Measurements from ENCODE around the gene EVA1B.

EVA1B gene

DNA sequence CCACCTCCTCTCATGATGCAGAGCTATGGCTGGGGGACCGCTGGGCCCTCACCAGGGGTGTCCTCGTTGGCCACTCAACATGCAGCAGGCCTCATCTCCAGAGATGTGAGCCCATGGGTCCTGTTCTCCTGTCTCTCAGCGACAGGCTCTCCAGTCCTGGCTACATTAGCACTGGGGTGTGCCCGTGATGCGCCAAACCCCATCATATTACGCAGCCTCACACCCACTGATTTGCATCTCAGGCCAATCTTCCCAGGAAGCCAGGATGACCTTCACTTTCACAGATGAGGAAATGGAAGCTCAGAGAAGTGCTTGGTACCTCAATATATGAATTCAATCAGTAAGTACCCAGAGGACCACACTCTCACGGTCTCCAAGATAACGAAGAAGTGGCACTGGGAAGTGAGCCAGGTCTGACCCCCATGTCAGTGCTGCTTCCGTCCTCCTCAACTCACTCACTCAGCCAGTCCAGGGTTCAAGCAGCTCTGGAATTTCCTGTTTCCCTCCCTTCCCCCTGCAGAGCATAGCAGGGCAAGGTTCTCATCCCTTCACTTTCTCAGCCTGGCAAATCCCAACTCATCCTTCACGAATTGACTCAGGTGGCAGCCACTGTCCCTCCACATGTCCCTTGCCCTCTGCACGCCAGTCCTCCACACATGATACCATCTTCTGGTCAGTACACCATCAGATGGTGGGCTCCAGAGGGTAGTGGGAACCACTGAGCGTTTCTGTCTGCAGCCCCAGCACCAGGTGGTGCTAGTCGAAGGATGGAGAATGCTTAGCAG, 28.9 kb upstream of the EVA1B start:
- Mint-ChIP-seq H3K27ac (peak overlapping the region; percentile 72), H3K36me3 (ENCODE audit: low read depth) (peaks cover 83% of the 10 kb centered on the region), H3K9me3 (no peaks in the 10 kb centered on the region), H3K4me1 (ENCODE audit: low read depth) (peaks cover 28% of the 10 kb centered on the region), H3K27me3 (no peaks in the 10 kb centered on the region), H3K4me3 (no peak overlapping the region)
- DNase-seq, result no peak

DNA sequence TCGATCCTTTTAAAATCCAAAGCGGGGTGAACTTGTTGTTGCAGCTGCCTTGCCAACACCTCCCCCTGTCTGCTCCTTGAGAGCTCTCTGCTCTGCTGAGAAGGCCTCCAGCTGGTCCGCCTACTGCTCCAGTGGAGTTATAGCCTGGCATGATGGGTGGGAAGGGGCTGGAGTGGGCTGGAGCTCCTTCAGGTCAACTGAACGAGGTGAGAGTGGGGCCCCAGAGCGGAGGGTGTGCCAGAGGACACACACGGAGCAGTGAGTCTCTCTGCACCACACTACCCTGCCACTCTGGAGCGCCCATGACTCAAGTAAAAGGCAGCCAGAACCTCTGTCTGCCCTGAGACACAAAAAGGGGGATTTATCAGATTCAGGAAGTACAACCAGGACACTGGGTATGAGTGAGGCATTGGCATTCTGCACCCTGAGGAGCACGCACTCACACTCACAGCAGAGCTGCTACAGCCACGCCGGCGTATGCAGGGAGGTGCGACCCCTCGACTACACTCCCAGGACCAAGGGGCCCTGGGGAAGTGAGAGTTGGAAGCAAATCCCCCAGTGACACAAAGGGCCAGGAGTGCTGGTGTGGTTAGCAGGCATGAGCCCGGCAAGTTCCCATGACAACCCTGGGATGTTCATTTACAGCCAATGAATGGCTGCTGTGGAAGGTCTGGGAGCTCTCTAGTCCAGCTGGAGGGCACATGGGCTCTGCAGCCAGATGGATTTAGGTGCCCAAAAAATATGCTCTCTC, 28.0 kb upstream of the EVA1B start:
- no peaks in the 10 kb centered on the region for H3K9me3 Mint-ChIP-seq
- no peak for DNase-seq
- H3K27me3 Mint-ChIP-seq, result no peaks in the 10 kb centered on the region
- H3K27ac Mint-ChIP-seq, result peak overlapping the region; percentile 86
- H3K36me3 Mint-ChIP-seq (ENCODE audit: low read depth), result peaks cover 82% of the 10 kb centered on the region
- H3K4me1 Mint-ChIP-seq (ENCODE audit: low read depth), result peaks cover 28% of the 10 kb centered on the region
- H3K4me3 Mint-ChIP-seq, result no peak overlapping the region

DNA sequence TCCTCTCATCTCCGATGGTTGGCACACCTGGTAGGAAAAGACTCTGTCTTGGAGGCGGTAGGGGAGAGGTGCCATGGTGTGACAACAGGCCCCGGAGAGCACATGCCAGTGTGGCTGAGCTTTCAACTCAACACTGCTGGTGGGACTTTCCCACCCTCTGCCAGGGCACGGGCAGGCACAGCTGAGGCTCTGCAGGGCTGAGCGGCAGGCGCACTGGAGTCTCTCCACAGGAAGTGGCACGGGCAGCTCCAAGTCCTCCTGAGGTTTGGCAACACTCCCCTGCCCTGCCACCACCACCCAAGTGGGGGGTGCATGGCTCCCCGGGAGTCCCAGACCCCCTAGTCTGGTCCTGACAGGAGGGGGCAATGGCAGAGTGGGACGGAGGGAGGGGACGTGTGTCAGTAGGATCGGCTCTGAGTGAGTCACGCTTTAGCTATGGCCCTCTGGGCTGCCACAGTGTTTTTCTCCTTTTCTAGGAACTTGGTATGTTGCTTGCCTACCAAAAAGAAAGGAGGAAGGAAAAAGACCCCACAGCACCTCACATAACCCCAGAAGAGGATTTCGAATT, 27.3 kb upstream of the EVA1B start:
- Mint-ChIP-seq H3K36me3 (ENCODE audit: low read depth) (peaks cover 82% of the 10 kb centered on the region), H3K4me3 (no peak overlapping the region), H3K27ac (peak overlapping the region; percentile 86), H3K9me3 (no peaks in the 10 kb centered on the region), H3K4me1 (ENCODE audit: low read depth) (peaks cover 28% of the 10 kb centered on the region), H3K27me3 (no peaks in the 10 kb centered on the region)
- DNase-seq, result peak; percentile 56

DNA sequence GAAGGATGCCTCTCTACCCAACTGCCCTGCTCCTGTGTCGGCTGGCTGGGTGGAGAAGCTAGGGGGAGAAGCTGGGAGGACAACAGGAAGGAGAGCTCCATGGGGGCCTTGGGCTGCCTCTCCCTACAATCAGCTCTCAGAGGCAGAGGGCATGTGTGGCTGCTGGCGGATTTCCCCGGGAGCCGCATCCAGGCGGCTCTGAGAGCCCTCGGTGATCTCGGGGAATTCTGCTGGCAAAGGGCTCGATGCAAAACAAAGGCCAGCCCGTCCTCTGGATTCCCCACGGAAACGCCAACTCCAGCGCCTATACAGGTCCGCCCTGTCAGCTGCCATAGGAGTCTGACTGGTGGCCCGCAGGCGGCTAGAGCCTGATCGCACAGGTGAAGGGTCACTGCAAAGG, 26.4 kb upstream of the EVA1B start:
- H3K4me1 Mint-ChIP-seq (ENCODE audit: low read depth), result peaks cover 28% of the 10 kb centered on the region
- no peak overlapping the region for H3K4me3 Mint-ChIP-seq

DNA sequence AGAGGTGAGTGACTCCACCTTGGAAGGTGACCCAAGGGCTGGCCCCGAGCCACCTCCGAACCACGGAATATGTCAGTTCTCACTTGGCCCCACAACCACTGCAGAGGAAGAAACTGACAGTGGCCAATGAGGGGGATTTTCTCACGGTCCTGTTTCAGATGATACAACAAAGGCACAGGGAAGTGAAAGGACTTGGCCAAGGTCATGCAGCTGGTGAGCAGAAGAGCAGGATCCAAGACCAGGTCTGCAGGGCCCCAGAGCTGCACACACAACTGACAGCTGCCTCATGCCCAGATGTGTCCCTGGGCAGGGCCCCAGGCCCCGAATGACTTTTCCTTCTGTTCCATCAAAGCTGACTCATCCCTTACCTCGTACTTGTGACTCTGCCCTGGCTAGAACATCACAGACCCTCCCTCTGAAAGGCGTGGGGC, 25.8 kb upstream of the EVA1B start:
- no peak overlapping the region for H3K4me3 Mint-ChIP-seq
- no peak for DNase-seq
- no peaks in the 10 kb centered on the region for H3K27me3 Mint-ChIP-seq
- no peaks in the 10 kb centered on the region for H3K9me3 Mint-ChIP-seq
- peak overlapping the region; percentile 40 for H3K27ac Mint-ChIP-seq
- peaks cover 28% of the 10 kb centered on the region for H3K4me1 Mint-ChIP-seq (ENCODE audit: low read depth)
- peaks cover 81% of the 10 kb centered on the region for H3K36me3 Mint-ChIP-seq (ENCODE audit: low read depth)

More for the DNA sequence above, 26.4 kb upstream of the EVA1B start:
- Mint-ChIP-seq H3K36me3 (ENCODE audit: low read depth) (peaks cover 81% of the 10 kb centered on the region), H3K27me3 (no peaks in the 10 kb centered on the region), H3K9me3 (no peaks in the 10 kb centered on the region), H3K27ac (peak overlapping the region; percentile 40)
- DNase-seq, result no peak

DNA sequence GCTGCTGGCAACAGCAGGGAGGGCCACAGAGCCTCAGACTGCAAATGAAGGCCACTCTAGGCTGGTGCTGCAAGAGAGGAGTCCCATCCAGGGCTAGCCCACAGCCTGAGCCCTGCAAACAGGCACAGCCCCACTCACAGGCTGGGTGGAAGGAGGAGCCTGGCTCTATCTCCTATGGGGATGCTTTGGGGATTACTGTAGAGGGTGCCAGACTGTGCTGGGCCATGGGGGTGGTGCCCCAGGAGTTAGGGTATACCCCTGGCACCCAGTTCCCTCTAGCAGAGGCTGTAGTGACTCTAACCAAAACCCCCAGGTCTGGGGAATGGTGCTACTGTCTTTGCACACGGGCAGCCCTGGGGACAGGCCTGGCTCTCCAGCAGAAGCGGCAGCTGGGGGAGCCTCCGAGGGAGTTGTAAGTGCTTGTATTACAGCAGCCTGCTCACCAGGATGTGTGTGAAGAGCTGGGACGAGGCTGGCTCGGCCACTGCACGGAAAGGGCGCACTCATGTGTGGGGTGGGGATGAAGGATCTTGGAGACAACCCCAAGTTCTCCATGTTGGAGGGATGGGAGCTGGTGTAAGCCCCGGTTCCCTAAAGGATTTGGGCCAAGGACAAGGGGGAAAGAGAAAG, 23.4 kb upstream of the EVA1B start:
- Mint-ChIP-seq H3K4me1 (ENCODE audit: low read depth) (peaks cover 27% of the 10 kb centered on the region), H3K4me3 (no peak overlapping the region), H3K36me3 (ENCODE audit: low read depth) (peaks cover 81% of the 10 kb centered on the region), H3K27ac (no peak overlapping the region), H3K9me3 (no peaks in the 10 kb centered on the region), H3K27me3 (no peaks in the 10 kb centered on the region)
- DNase-seq, result no peak

DNA sequence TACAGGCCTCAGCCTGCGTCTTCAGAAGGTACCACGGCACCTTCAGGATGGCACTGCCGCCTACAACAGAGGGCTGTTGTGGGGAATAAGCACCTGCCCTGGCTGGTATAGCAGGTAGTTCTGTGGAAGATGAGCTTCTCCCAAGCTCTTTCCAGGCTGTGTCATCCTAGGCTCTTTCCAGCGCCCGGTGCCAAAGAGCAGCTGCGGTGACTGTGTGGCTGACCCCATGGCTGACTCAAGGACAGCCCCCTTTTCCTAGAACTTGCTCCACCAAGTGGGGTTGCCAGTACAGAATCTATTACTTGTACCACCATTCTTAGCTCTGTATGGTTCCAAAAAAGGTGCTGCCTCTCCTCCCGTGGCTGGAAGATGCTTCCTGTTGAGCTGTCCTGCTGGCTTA, 21.9 kb upstream of the EVA1B start:
- no peak for DNase-seq
- no peak overlapping the region for H3K27ac Mint-ChIP-seq
- H3K27me3 Mint-ChIP-seq, result no peaks in the 10 kb centered on the region
- H3K4me1 Mint-ChIP-seq (ENCODE audit: low read depth), result peaks cover 12% of the 10 kb centered on the region
- H3K9me3 Mint-ChIP-seq, result no peaks in the 10 kb centered on the region
- H3K36me3 Mint-ChIP-seq (ENCODE audit: low read depth), result peaks cover 85% of the 10 kb centered on the region
- no peak overlapping the region for H3K4me3 Mint-ChIP-seq

DNA sequence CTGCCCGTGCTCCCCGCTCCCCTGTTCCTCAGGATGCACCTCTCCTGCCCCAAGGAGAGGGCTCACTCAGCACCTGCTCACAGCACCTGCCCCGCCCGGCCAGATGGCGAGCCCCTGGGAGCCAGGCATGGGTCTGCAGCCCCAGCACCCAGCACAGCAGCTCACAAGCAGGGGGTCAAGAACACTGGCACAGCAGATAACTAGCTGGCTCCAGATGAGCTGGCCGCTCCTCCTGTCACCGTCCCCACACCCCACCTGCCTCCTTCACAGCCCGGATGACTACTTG, 20.9 kb upstream of the EVA1B start:
- Mint-ChIP-seq H3K36me3 (ENCODE audit: low read depth) (peaks cover 86% of the 10 kb centered on the region), H3K9me3 (no peaks in the 10 kb centered on the region), H3K27ac (no peak overlapping the region), H3K4me3 (no peak overlapping the region), H3K4me1 (ENCODE audit: low read depth) (peaks cover 9% of the 10 kb centered on the region), H3K27me3 (no peaks in the 10 kb centered on the region)
- no peak for DNase-seq

DNA sequence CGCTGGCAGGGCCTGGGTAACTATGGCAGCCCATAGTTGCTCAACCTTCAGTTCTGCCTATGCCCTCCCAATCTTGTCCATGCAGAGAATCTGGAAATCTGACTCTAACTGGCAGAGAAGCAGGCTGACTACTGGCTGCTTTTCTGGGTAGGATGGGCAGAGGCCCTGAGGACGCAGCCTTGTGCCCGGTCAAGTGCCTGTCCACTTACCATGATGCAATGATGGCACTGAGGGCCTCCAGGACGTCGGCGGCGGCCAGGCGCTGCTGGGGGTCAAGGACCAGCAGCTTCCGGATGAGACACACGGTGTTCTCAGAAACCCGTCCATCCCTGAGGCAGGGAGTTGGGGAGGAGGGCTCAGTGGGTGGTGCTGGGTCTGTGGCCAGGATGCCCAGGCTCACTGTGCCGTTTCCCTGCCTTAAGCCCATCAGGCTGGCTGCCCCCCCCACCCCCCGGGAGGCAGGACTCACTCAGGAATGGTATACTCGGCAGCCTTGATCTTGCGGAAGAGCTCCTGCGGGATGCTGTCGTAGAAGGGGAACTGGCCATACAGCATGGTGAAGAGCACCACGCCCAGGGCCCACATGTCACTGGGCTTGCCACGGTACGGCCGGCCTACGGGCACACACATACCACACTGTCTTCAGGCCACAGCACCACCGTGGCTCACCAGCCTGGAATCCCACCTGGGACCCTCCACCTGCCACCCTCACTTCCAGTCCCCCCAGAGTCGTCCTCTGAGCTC, 20.4 kb upstream of the EVA1B start:
- Mint-ChIP-seq H3K4me3 (no peak overlapping the region), H3K36me3 (ENCODE audit: low read depth) (peaks cover 83% of the 10 kb centered on the region), H3K9me3 (no peaks in the 10 kb centered on the region), H3K4me1 (ENCODE audit: low read depth) (peaks cover 10% of the 10 kb centered on the region), H3K27me3 (no peaks in the 10 kb centered on the region), H3K27ac (no peak overlapping the region)
- no peak for DNase-seq

DNA sequence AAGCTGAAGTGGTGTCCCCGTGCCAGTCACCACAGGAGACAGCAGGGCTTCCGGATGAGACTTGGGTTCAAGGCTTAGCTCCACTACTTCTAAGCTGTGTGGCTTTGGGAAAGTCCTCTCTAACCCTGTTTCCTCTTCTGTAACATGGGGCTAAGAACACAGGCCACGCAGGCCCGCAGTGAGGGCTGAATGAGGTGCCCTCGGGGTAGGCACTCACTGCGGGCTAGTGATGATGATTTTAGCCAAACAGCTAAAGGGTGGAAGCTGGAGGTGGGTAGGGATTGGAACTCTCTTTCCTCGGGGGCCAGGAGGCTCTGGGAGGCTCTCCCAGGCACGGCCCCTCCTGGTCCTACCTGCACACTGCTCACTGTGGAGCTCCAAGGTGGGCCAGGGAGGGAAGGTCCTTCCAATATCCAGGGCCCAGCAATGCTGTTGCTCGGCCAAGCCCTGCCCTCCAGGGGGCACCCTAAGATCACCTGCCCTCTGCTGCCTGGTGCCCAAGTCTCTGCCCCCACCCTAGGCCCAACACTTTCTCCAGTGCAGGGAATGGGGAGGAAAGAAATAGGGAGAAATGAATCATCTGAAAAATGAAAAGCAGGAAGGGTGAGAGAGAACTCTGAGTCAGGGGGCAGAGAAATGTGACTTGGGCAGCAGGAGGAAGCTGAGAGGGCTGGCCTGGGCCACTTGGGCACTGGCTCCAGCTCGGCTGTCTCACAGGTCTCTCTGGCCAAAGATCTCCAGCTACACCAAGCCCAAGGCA, 19.2 kb upstream of the EVA1B start:
- Mint-ChIP-seq H3K4me1 (ENCODE audit: low read depth) (peaks cover 13% of the 10 kb centered on the region), H3K27ac (no peak overlapping the region), H3K9me3 (no peaks in the 10 kb centered on the region), H3K4me3 (no peak overlapping the region), H3K27me3 (no peaks in the 10 kb centered on the region), H3K36me3 (ENCODE audit: low read depth) (peaks cover 71% of the 10 kb centered on the region)
- DNase-seq, result peak; percentile 67

DNA sequence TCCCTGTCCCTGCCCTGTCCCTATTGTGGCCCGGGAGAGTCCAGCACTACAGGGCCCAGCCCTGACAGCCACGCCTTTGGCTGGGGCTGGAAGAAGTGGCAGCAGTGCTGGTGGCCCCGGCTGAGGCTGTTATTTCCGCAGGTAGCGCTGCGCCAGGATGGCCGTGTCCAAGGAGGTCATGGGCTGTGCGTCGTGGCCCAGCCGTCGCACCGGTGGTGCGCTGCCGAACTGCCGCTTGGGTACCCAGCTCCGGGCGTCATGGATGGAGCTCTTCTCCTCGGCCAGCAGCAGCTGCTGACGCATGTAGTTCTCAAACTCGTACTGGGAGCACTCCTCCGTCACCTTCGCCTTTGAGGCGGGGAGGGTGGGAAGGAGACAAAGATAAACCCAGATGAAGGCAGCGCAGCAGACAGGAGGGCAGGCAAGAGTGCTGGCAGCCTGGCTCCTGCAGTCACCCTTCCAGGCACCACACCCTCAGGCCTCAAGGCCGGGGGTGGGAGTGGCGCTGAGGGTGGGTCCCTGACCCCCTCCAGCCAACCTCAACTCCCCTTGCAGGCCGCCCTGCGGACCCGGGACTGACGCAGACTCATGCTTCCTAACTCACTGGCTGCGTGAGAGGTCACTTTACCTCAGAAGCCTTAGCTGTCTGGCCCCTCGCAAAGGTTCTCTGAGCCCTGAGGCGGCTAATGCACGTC, 18.3 kb upstream of the EVA1B start:
- Mint-ChIP-seq H3K4me1 (ENCODE audit: low read depth) (peaks cover 13% of the 10 kb centered on the region), H3K27ac (no peak overlapping the region), H3K4me3 (no peak overlapping the region), H3K36me3 (ENCODE audit: low read depth) (peaks cover 63% of the 10 kb centered on the region), H3K9me3 (no peaks in the 10 kb centered on the region), H3K27me3 (no peaks in the 10 kb centered on the region)
- DNase-seq, result no peak

DNA sequence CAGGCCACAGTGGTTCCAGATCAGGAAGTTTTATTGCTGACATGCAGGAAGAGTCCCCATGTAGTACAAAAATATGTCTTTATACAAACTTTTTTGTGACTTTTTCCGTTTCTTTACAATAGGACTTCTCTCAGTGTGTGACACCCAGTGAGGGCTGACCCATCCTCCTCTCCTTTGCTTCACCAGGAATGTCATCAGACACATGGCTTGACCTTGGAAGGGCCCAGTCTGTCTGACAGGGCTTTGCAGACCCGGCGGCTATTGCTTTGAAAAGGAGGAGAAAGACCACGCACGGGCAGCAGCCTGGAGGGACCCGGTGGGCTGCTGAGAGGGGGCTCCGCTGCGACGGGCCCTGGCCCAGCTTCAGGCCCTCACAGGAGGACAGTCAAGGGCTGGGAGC, 16.2 kb upstream of the EVA1B start:
- Mint-ChIP-seq H3K4me3 (no peak overlapping the region), H3K9me3 (no peaks in the 10 kb centered on the region), H3K36me3 (ENCODE audit: low read depth) (peaks cover 46% of the 10 kb centered on the region), H3K27ac (no peak overlapping the region), H3K27me3 (no peaks in the 10 kb centered on the region), H3K4me1 (ENCODE audit: low read depth) (peaks cover 13% of the 10 kb centered on the region)
- DNase-seq, result no peak

DNA sequence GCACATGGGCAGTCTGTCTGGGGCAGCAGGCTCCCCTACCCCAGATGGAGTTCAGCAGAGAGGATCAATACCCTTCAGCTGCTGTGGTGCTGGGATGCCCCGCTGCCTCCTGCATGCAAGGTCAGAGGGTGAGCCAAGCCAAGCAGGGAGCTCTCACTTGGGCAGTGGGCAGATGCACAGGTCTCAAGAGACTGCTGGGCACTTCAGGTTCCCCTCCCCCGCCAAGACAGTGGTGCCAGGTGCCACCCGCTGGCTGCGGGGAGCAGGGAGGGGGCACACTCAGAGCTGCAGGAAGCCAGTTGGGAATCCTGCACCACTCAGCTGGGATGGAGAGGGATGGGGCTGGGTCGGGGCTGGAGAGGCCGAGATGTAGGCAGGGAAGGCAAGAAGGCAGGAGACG, 15.8 kb upstream of the EVA1B start:
- peaks cover 42% of the 10 kb centered on the region for H3K36me3 Mint-ChIP-seq (ENCODE audit: low read depth)
- no peak overlapping the region for H3K4me3 Mint-ChIP-seq
- H3K27me3 Mint-ChIP-seq, result no peaks in the 10 kb centered on the region
- peaks cover 13% of the 10 kb centered on the region for H3K4me1 Mint-ChIP-seq (ENCODE audit: low read depth)
- no peak overlapping the region for H3K27ac Mint-ChIP-seq
- no peaks in the 10 kb centered on the region for H3K9me3 Mint-ChIP-seq
- no peak for DNase-seq
